Neural progenitor cell (in vitro differentiated cells): ENCODE results near the gene SPTAN1. TPM values are rescaled to one million over a fixed set of nuclear protein-coding genes. Genes with fewer than 3 reads are reported as not detected.

Source experiments
- DNase-seq: peaks from one replicate; pipeline ENCODE4 v3.0.0-alpha.2; 2016; ENCODE audit warnings: low spot score
- H2AFZ ChIP-seq: fragments of 200-600 bp; sonication (generic); replicated peaks from 2 replicates; pipeline ENCODE4 v1.6.1; 2016; ENCODE audit warnings: antibody characterized with exemption
- H3F3A ChIP-seq: fragments of 200-600 bp; sonication (generic); 2 replicates; pipeline ENCODE4 v1.6.1; 2016; ENCODE audit warnings: antibody characterized with exemption, low read depth
- H3K27ac ChIP-seq: fragments of 200-600 bp; sonication (generic); 2 replicates; pipeline ENCODE4 v1.5.1; 2016; ENCODE audit warnings: mild to moderate bottlenecking
- H3K27me3 ChIP-seq: fragments of 200-600 bp; sonication (generic); 2 replicates; pipeline ENCODE4 v1.6.1; 2016; ENCODE audit warnings: mild to moderate bottlenecking, moderate library complexity
- H3K36me3 ChIP-seq: fragments of 200-600 bp; sonication (generic); 2 replicates; pipeline ENCODE4 v1.5.1; 2016
- H3K4me1 ChIP-seq: fragments of 200-600 bp; sonication (generic); 2 replicates; pipeline ENCODE4 v1.6.1; 2016; ENCODE audit warnings: mixed run types
- H3K4me2 ChIP-seq: fragments of 200-600 bp; sonication (generic); 2 replicates; pipeline ENCODE4 v1.6.1; 2016
- H3K4me3 ChIP-seq: fragments of 200-600 bp; sonication (generic); 2 replicates; pipeline ENCODE4 v1.5.1; 2016
- H3K79me2 ChIP-seq: fragments of 200-600 bp; sonication (generic); 2 replicates; pipeline ENCODE4 v1.6.1; 2016; ENCODE audit warnings: low read depth
- H3K9ac ChIP-seq: fragments of 200-600 bp; sonication (generic); 2 replicates; pipeline ENCODE4 v1.6.1; 2016
- H3K9me3 ChIP-seq: fragments of 200-600 bp; sonication (generic); 2 replicates; pipeline ENCODE4 v1.5.1; 2016; ENCODE audit warnings: low read depth
- H4K20me1 ChIP-seq: fragments of 200-600 bp; sonication (generic); 2 replicates; pipeline ENCODE4 v1.6.1; 2016; ENCODE audit warnings: low read depth
- H3K27ac Mint-ChIP-seq: 3 replicates; pipeline ENCODE4 v1.8.0; 2021; ENCODE audit warnings: mixed read lengths
- H3K27me3 Mint-ChIP-seq: 2 replicates; pipeline ENCODE4 v1.8.0; 2022; ENCODE audit warnings: low read depth, mild to moderate bottlenecking, inconsistent platforms, moderate library complexity, mixed read lengths; ENCODE audit not compliant: insufficient read depth
- H3K36me3 Mint-ChIP-seq: 3 replicates; pipeline ENCODE4 v1.8.0; 2021; ENCODE audit warnings: mixed read lengths
- H3K4me1 Mint-ChIP-seq: 3 replicates; pipeline ENCODE4 v1.8.0; 2021; ENCODE audit warnings: mixed read lengths
- H3K4me3 Mint-ChIP-seq: 3 replicates; pipeline ENCODE4 v1.8.0; 2021; ENCODE audit warnings: mild to moderate bottlenecking, moderate library complexity, mixed read lengths
- H3K9me3 Mint-ChIP-seq: 3 replicates; pipeline ENCODE4 v1.8.0; 2020; ENCODE audit warnings: mixed read lengths
- EZH2 ChIP-seq: fragments of 200-600 bp; sonication (generic); IDR thresholded peaks from 2 replicates; pipeline ENCODE4 v1.6.1; 2017; ENCODE audit warnings: antibody characterized with exemption, mild to moderate bottlenecking, moderate library complexity
- EZH2phosphoT487 ChIP-seq: fragments of 200-600 bp; sonication (generic); IDR thresholded peaks from 2 replicates; pipeline ENCODE4 v1.6.1; 2017; ENCODE audit warnings: antibody characterized with exemption
- total RNA-seq: library from RNA; depleted of rRNA; stranded (reverse); fragments of >200 nt; gene quantifications from 2 replicates; pipeline ENCODE4 v1.2.3, GENCODE V29; 2015; ENCODE audit warnings: low replicate concordance
- TF ChIP-seq, protein P1 (sequence below): fragments of 200-600 bp; sonication (generic); IDR thresholded peaks from 2 replicates; pipeline ENCODE4 v1.5.1; 2017; ENCODE audit warnings: antibody characterized with exemption, mild to moderate bottlenecking

Gene SPTAN1
- total RNA-seq, 1 donor from 2014 or later: 112 TPM

DNA sequence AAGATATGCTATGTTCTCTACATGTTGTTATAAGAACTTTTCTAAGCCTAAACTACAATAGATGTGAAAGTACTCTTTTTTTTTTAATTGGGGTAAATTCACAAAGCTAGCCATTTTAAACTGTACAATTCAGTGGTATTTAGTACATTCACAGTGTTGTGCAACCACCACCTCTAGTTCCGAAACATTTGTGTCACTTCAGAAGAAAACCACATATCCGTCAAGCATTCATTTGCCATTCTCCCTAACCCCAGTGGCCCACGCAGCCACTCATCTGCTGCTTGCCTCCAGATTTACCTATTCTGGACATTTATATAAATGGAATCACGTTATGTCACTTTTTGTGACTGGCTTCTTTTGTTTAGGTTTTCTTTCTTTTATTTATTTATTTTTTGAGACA lies 43.1 kb downstream of the SPTAN1 start:
- H3K79me2 ChIP-seq: no peaks in the 10 kb centered on the region
- no peak overlapping the region for H3K27ac Mint-ChIP-seq
- DNase-seq: no peak
- no peaks in the 10 kb centered on the region for H4K20me1 ChIP-seq
- H3K4me3 ChIP-seq: no peak overlapping the region
- H3K9me3 ChIP-seq: no peaks in the 10 kb centered on the region
- no peaks in the 10 kb centered on the region for H3K4me1 ChIP-seq
- H3K27me3 Mint-ChIP-seq: peaks cover 2% of the 10 kb centered on the region
- H3K9me3 Mint-ChIP-seq: no peaks in the 10 kb centered on the region
- peaks cover 32% of the 10 kb centered on the region for H3K36me3 Mint-ChIP-seq
- no peaks in the 10 kb centered on the region for H3F3A ChIP-seq
- H3K9ac ChIP-seq: no peak overlapping the region
- no peak overlapping the region for H3K4me3 Mint-ChIP-seq
- no peaks in the 10 kb centered on the region for H3K27me3 ChIP-seq
- no peak overlapping the region for H3K4me2 ChIP-seq
- no peaks in the 10 kb centered on the region for H3K36me3 ChIP-seq
- no peak overlapping the region for H2AFZ ChIP-seq
- H3K4me1 Mint-ChIP-seq: no peaks in the 10 kb centered on the region
- TF ChIP-seq EZH2phosphoT487 (no peak), EZH2 (no peak)
- TF ChIP-seq, protein P1, sequence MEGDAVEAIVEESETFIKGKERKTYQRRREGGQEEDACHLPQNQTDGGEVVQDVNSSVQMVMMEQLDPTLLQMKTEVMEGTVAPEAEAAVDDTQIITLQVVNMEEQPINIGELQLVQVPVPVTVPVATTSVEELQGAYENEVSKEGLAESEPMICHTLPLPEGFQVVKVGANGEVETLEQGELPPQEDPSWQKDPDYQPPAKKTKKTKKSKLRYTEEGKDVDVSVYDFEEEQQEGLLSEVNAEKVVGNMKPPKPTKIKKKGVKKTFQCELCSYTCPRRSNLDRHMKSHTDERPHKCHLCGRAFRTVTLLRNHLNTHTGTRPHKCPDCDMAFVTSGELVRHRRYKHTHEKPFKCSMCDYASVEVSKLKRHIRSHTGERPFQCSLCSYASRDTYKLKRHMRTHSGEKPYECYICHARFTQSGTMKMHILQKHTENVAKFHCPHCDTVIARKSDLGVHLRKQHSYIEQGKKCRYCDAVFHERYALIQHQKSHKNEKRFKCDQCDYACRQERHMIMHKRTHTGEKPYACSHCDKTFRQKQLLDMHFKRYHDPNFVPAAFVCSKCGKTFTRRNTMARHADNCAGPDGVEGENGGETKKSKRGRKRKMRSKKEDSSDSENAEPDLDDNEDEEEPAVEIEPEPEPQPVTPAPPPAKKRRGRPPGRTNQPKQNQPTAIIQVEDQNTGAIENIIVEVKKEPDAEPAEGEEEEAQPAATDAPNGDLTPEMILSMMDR: no peak
- H3K27ac ChIP-seq: no peak overlapping the region

DNA sequence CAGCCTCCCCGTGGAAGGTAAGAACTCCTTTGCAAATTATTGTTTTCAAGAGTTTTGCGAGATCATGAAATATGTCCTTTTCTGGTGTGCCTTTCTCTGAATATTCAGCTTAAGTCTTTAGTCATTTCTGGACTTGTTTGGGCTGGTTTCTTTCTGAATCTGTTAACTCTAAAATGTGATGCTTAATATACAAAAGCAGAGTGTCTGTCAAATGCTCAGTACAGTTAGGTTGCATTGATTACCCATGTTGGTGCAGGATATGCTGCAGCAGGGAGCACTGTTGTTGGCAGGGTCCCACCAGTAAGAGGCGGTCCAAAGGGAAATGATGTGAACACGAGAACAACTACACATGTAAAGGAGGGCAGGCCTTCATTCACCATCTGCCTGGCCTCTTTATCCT lies 47.7 kb downstream of the SPTAN1 start:
- Histone ChIP-seq H3F3A (no peaks in the 10 kb centered on the region), H3K4me1 (no peaks in the 10 kb centered on the region), H3K27me3 (no peaks in the 10 kb centered on the region), H2AFZ (no peak overlapping the region), H3K9ac (no peak overlapping the region), H3K4me3 (no peak overlapping the region), H3K27ac (no peak overlapping the region), H3K9me3 (no peaks in the 10 kb centered on the region), H3K79me2 (no peaks in the 10 kb centered on the region), H3K36me3 (no peaks in the 10 kb centered on the region), H3K4me2 (no peak overlapping the region), H4K20me1 (no peaks in the 10 kb centered on the region)
- no peak for DNase-seq
- H3K9me3 Mint-ChIP-seq: no peaks in the 10 kb centered on the region
- no peak overlapping the region for H3K4me3 Mint-ChIP-seq
- peaks cover 2% of the 10 kb centered on the region for H3K27me3 Mint-ChIP-seq
- peak overlapping the region; percentile 50 for H3K27ac Mint-ChIP-seq
- no peaks in the 10 kb centered on the region for H3K4me1 Mint-ChIP-seq
- TF ChIP-seq EZH2phosphoT487 (no peak), EZH2 (no peak)
- TF ChIP-seq, protein P1: no peak
- H3K36me3 Mint-ChIP-seq: peaks cover 22% of the 10 kb centered on the region

DNA sequence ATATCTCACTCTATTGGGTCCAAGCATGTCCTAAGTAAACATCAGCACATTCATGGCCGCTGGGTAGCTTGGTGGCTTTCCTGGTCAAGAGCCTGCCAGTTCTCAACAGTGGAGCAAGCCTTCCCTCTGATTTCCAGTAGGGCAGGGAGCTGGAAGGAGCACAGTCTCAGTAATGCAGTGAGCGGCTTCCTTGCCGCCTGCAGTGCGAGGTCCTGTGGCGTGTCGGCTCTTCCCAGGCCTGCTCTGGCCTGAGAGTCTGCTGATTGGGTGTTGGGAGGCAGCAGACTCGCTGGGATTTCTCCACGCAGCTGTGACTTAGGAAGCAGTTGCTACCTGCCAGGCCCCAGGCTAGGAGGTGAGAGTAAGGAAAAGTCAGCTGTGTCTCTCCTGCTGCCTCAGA lies 51.3 kb downstream of the SPTAN1 start:
- DNase-seq: no peak
- Mint-ChIP-seq H3K27ac (no peak overlapping the region), H3K9me3 (no peaks in the 10 kb centered on the region), H3K27me3 (no peaks in the 10 kb centered on the region), H3K4me1 (no peaks in the 10 kb centered on the region), H3K36me3 (peaks cover 33% of the 10 kb centered on the region), H3K4me3 (no peak overlapping the region)
- Histone ChIP-seq H3K36me3 (no peaks in the 10 kb centered on the region), H3K4me2 (no peak overlapping the region), H3K9ac (no peak overlapping the region), H3K9me3 (no peaks in the 10 kb centered on the region), H3K4me1 (no peaks in the 10 kb centered on the region), H3F3A (no peaks in the 10 kb centered on the region), H4K20me1 (no peaks in the 10 kb centered on the region), H3K79me2 (no peaks in the 10 kb centered on the region), H3K4me3 (no peak overlapping the region), H3K27ac (no peak overlapping the region), H2AFZ (no peak overlapping the region), H3K27me3 (no peaks in the 10 kb centered on the region)
- TF ChIP-seq, protein P1: no peak
- TF ChIP-seq EZH2 (no peak), EZH2phosphoT487 (no peak)
